ENCODE measurements around the gene IRF9.

The IRF9 gene

GRCh38 chr14:24130380-24130716 lies 30.7 kb upstream of the IRF9 start, which contains the start of gene FITM1:
Gene FITM1, plus strand, starts transcription at chr14:24130659. Its CDS starts 905 bp downstream, at chr14:24131564.
- H3K79me2 ChIP-seq (ENCODE audit: insufficient read depth, low read length): no peaks in the 10 kb centered on the region
- H3K27ac ChIP-seq (ENCODE audit: low read depth, low read length, poor library complexity, severe bottlenecking): no peak within 1 kb of the TSS
- H4K20me1 ChIP-seq (ENCODE audit: insufficient read depth, low read length): no peaks in the 10 kb centered on the region
- H3F3A ChIP-seq (ENCODE audit: insufficient read depth, low read length): no peaks in the 10 kb centered on the region
- H3K9ac ChIP-seq (ENCODE audit: low read length): no peak within 1 kb of the TSS
- peaks cover 14% of the 10 kb centered on the region for H3K4me1 ChIP-seq (ENCODE audit: insufficient read depth, low read length, severe bottlenecking)
- H3K9me3 ChIP-seq (ENCODE audit: low read length): no peaks in the 10 kb centered on the region
- no peak within 1 kb of the TSS for H3K4me2 ChIP-seq (ENCODE audit: low read length)
- no peak within 1 kb of the TSS for H3K4me3 ChIP-seq (ENCODE audit: low read depth, low read length, poor library complexity, severe bottlenecking)
- no peaks in the 10 kb centered on the region for H3K27me3 ChIP-seq (ENCODE audit: insufficient read depth, low read length)
- no peaks in the 10 kb centered on the region for H3K9me2 ChIP-seq (ENCODE audit: low read depth, low read length)
- no peaks in the 10 kb centered on the region for H3K36me3 ChIP-seq (ENCODE audit: insufficient read depth, low read length)
- H2AFZ ChIP-seq (ENCODE audit: low read length): no peak within 1 kb of the TSS
- TF ChIP-seq EZH2 (IDR thresholded peaks at IDR 0.05; ENCODE audit: borderline replicate concordance, low read length) (no peak), CTCF (IDR thresholded peaks at IDR 0.05; ENCODE audit: low read length) (no peak)

DNA sequence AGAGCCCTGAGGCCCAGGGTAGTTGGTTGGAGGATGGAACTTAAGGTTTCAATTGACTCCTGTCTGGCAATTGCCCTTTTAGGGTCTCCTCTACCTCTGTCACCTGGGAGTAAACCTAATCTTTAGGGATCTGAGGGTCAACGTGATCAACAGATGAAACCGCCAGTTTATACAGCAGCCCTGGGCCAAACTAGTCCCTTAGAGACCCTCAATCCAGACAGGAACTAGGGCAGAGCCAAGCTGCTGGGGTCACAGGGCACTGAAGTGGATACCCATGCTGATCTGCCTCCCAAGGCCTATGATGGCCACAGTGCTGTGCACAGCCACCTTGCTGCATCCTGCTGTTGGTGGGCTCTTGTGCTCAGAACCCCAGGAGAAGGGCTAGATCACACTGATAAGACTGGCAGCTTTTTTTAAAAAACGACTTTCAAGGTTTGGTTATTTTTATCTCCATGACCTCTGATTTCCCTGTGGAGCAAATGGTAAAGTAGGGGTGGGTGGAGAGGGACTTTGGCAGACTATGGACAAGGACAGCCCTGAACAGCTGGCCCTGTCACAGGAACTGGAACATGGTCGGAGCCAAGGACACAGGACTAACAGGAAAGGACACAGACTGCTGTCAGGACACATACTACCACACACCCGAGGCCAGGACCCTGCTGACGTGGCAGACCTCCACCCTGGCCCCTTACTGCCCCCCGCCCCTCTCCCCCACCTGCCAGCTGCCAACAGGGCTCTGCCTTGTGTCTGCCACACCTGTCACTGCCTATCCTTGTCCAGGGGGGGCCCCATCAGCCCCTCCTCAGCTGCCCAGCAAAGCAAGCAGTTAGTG lies 30.1 kb upstream of the IRF9 start:
- H3K9me2 ChIP-seq (ENCODE audit: low read depth, low read length): no peaks in the 10 kb centered on the region
- H3F3A ChIP-seq (ENCODE audit: insufficient read depth, low read length): no peaks in the 10 kb centered on the region
- TF ChIP-seq CTCF (IDR thresholded peaks at IDR 0.05; ENCODE audit: low read length): no peak
- no peak for TF ChIP-seq EZH2 (IDR thresholded peaks at IDR 0.05; ENCODE audit: borderline replicate concordance, low read length)
- no peak overlapping the region for H3K4me2 ChIP-seq (ENCODE audit: low read length)
- H2AFZ ChIP-seq (ENCODE audit: low read length): no peak overlapping the region
- no peaks in the 10 kb centered on the region for H3K36me3 ChIP-seq (ENCODE audit: insufficient read depth, low read length)
- H3K4me3 ChIP-seq (ENCODE audit: low read depth, low read length, poor library complexity, severe bottlenecking): no peak overlapping the region
- H3K79me2 ChIP-seq (ENCODE audit: insufficient read depth, low read length): no peaks in the 10 kb centered on the region
- no peaks in the 10 kb centered on the region for H3K9me3 ChIP-seq (ENCODE audit: low read length)
- H3K27ac ChIP-seq (ENCODE audit: low read depth, low read length, poor library complexity, severe bottlenecking): no peak overlapping the region
- H4K20me1 ChIP-seq (ENCODE audit: insufficient read depth, low read length): no peaks in the 10 kb centered on the region
- no peak overlapping the region for H3K9ac ChIP-seq (ENCODE audit: low read length)
- no peaks in the 10 kb centered on the region for H3K27me3 ChIP-seq (ENCODE audit: insufficient read depth, low read length)
- peaks cover 18% of the 10 kb centered on the region for H3K4me1 ChIP-seq (ENCODE audit: insufficient read depth, low read length, severe bottlenecking)

DNA sequence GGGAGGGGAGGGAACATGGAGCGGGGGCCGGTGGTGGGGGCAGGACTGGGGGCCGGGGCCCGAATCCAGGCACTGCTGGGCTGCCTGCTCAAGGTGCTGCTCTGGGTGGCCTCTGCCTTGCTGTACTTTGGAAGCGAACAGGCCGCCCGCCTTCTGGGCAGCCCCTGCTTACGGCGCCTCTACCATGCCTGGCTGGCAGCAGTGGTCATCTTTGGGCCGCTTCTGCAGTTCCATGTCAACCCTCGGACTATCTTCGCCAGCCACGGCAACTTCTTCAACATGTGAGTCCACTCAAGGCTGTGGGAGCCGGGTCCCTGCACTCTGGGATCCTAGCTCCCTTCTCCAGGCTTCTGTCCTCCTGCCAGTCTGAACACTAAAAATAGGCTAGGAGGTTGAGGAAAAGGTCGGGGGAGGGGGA lies 29.5 kb upstream of the IRF9 start:
- Histone ChIP-seq H3K27ac (ENCODE audit: low read depth, low read length, poor library complexity, severe bottlenecking) (no peak overlapping the region), H4K20me1 (ENCODE audit: insufficient read depth, low read length) (no peaks in the 10 kb centered on the region), H3K9ac (ENCODE audit: low read length) (no peak overlapping the region), H3K79me2 (ENCODE audit: insufficient read depth, low read length) (no peaks in the 10 kb centered on the region), H3K4me2 (ENCODE audit: low read length) (no peak overlapping the region), H3K4me3 (ENCODE audit: low read depth, low read length, poor library complexity, severe bottlenecking) (no peak overlapping the region), H3K9me2 (ENCODE audit: low read depth, low read length) (no peaks in the 10 kb centered on the region), H3K9me3 (ENCODE audit: low read length) (no peaks in the 10 kb centered on the region), H3F3A (ENCODE audit: insufficient read depth, low read length) (no peaks in the 10 kb centered on the region), H3K27me3 (ENCODE audit: insufficient read depth, low read length) (no peaks in the 10 kb centered on the region), H3K4me1 (ENCODE audit: insufficient read depth, low read length, severe bottlenecking) (peaks cover 19% of the 10 kb centered on the region), H2AFZ (ENCODE audit: low read length) (no peak overlapping the region), H3K36me3 (ENCODE audit: insufficient read depth, low read length) (no peaks in the 10 kb centered on the region)
- TF ChIP-seq CTCF (IDR thresholded peaks at IDR 0.05; ENCODE audit: low read length): no peak
- TF ChIP-seq EZH2 (IDR thresholded peaks at IDR 0.05; ENCODE audit: borderline replicate concordance, low read length): no peak

Measured in OCI-LY1 (cell line).